GM19193 (cell line): Measurements from ENCODE around the gene CD300LG.

ENCODE experiments used
- POLR2A ChIP-seq: IDR thresholded peaks from 4 replicates; pipeline ENCODE4 v1.6.1; 2011; ENCODE audit not compliant: insufficient read depth, insufficient read length; ENCODE audit errors: extremely low read depth

The CD300LG gene

DNA sequence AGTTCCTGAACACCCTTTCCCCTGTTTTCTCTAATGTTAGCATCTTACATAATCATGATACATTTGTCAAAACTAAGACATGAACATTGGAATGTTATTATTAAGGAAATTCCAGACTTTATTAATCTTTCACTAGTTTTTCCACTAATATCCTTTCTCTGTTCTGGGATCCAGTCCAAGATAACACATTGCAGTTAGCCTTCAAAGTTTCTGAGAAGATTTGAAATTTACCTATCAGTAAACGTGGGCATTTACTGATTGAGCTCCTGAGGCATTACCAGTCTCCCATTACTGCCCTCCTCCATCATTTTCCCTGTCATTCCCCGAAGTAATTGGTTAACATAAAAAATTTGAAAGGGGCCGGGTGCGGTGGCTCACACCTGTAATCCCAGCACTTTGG, 5.7 kb upstream of the CD300LG start:
- no peak for TF ChIP-seq POLR2A

DNA sequence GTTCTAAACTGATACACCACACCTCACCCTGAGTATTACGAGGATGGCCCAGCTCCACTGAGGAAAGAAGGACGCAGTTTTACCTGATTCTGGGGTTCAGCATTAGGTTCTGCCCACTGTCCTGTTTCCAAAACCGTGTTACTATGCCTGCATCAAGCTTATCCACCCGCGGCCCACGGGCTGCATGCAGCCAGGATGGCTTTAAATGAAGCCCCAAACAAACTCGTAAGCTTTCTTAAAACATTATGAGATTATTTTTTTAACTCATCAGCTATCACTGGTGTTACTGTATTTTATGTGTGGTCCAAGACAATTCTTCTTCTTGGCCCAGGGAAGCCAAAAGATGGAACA, 4.0 kb upstream of the CD300LG start:
- no peak for TF ChIP-seq POLR2A

- no peak for TF ChIP-seq POLR2A
These were observed 2.7 kb upstream of the CD300LG start for GRCh38 chr17:43844241-43844640.

DNA sequence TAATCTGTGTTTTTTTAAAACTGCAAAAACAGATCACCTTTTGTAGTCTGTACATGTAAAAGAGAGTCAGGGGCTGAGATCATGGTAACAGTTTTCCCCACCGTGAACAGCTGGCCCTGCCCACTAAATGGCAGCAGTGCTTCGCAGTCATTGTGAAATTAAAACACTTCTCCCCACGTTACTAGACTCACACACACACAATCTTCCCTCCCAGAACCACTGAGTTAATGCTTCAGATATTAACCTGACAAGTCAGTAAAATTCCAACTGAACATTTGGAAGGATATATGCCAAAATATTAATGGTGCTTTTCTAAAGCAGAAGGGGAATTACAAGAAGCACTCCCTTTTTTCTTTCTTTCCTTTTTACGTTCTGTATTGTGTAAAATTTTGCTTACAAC, 1.2 kb upstream of the CD300LG start:
- TF ChIP-seq POLR2A: no peak

DNA sequence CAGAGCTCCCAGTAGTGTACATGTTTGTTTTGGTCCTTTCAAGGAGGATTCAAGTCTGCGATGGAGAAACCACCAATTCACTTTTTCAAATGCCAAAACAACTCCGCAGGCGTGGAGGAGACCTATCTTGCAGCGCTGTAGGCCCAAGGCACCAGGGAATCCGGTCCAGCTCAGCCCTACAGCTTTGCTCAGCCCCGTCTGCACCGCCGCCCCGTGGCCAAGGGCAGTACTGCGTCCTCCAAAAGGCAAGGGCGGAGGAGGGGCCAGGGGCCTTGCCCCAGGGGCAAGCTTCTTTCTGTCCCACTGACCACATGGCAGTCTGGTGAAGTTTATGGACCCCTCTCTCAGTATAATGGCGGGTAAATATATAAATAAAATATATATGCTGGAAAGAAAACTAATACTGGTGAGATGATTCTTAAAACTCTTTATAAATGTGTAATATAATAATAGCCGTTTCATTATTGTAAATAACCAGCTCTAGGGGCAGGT, 709 bp upstream of the CD300LG start:
- TF ChIP-seq POLR2A: no peak

DNA sequence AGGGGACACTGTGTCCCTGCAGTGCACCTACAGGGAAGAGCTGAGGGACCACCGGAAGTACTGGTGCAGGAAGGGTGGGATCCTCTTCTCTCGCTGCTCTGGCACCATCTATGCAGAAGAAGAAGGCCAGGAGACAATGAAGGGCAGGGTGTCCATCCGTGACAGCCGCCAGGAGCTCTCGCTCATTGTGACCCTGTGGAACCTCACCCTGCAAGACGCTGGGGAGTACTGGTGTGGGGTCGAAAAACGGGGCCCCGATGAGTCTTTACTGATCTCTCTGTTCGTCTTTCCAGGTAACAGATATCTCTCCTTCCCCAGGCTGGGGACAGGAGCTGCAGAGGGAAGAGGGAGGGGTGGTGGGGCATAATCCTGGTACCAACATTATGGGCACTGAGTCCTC, 1.6 kb downstream of the CD300LG start:
- no peak for TF ChIP-seq POLR2A

DNA sequence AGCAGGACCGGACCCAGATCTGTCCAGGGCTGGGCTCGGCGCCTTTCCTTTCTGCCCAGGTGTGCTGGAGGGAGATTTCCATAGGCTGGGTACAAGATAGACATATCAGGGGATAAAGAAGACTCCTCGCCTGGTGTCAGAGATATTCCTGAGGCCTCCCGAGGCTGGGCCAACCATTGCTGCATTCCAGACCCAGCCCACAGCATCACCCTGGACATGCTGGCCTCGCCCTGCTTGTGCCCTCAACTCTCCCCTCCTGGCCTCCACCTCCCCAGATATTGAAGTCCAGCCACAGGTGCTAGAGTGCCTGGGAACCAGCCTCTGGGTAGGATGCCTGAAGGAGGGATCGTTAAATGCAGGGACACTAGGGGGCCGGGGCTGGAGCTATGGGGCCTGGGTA, 2.1 kb downstream of the CD300LG start:
- no peak for TF ChIP-seq POLR2A

DNA sequence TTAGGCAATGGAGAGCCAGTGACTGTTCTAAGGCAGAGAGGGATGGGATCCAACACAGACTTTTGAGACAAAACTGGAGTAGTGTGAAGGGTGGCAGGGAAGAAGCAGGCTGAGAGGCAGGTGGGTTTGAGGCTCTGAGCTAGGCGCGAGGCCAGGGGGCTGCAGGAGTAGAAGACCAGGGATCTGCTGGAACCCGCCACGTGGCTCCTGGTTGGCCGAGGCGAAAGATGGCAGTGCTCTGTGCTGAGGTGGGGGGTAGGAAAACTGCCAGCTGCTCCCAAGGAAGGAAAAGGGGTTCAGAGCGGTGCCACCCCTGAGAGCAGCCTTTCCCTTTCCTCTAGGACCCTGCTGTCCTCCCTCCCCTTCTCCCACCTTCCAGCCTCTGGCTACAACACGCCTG, 5.6 kb downstream of the CD300LG start:
- TF ChIP-seq POLR2A: no peak

DNA sequence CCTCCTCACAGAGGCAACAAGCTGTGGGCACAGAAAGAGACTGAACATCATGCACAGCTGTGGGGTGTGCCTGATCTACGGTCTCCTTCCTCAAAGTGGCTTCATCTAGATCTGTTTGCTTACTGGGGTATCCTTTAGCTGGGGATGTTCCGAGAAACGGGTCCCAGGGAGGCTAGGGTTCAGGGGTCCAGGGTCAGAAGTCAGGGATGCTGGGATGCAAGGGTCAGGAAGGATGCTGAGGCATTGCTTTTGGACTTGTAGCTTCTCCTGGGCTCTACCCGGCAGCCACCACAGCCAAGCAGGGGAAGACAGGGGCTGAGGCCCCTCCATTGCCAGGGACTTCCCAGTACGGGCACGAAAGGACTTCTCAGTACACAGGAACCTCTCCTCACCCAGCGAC, 6.6 kb downstream of the CD300LG start:
- TF ChIP-seq POLR2A: no peak

- no peak for TF ChIP-seq POLR2A
These were observed 7.5 kb downstream of the CD300LG start for GRCh38 chr17:43854498-43854897.

DNA sequence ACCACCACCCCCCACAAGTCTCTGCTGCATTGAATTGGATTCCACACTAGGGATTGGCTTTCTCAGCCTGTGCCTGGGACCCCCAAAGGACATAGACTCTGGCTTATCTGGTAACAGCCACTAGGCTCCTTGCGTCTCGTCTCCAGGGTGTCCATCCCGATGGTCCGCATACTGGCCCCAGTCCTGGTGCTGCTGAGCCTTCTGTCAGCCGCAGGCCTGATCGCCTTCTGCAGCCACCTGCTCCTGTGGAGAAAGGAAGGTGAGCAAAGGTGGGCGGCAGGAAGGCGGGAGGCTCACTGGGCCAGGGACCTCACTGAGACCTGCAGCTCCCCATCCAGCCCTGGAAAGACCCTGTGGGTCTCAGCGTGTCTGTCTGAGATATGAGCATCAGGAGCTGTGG, 8.1 kb downstream of the CD300LG start:
- TF ChIP-seq POLR2A: no peak

- no peak for TF ChIP-seq POLR2A
These were observed 9.2 kb downstream of the CD300LG start for GRCh38 chr17:43856141-43856540.

GRCh38 chr17:43857141-43857540, 10.2 kb downstream of the CD300LG start:
- TF ChIP-seq POLR2A: no peak

DNA sequence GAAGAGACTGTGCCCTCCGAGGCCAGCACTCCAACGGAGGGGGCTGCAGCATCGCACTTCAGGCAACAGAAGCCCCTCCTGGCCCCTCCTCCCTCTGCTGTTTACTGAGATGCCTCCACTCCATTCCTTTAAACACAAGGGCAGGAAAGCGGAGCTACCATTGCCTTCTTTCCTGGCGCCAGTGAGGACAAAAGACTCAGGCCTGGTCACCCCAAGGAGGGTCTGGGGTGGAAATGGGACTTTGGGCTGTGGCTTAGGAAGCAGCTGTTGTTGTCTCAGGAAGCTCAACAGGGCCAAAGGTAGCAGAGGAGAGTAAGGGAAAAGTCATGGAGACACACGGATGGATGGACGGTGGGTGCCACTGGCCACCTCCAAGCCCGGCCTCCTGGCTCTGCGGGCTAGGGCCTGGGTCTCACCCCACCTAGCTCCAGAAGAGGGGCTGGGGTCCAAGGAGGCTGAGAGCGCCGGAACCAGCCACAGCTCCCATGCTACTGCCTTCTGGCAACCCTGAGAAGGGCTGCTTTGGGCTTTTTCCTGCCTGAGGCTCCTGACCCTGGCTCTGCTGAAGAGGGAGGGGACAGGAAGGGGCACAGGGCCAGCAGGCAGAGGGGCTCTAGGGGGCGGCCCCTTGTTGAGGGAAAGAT, 11.1 kb downstream of the CD300LG start:
- TF ChIP-seq POLR2A: no peak

DNA sequence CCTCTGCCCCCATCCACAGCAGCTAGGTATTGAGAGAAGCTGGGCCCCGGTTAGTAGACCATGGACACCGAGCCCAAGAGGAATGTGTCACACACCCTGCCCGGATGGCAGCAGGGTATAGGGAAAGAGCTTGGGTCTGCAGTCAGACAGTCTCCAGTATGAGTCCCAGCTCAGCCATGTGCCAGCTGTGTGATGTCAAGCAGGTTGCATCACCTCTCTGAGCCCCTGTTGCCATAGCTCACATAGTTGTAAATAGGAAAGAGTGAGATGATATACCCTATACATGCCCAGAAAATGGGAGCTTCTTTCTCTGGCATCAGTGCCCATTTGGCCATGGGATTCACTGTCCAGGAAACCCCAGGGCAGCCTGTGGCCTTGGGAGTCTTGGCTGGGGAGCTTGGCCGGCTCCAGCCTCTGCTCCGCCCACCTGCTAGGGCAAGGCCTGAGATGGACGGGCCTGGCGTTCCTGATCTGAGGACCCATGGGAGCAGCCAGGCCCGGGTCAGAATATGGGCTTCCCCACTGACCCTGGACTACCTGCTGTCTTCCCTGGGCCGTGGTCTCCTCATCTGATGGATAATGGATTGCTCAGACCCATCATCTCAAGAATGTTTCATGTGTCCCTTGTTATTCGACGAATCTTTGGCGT, 13.2 kb downstream of the CD300LG start:
- no peak for TF ChIP-seq POLR2A

DNA sequence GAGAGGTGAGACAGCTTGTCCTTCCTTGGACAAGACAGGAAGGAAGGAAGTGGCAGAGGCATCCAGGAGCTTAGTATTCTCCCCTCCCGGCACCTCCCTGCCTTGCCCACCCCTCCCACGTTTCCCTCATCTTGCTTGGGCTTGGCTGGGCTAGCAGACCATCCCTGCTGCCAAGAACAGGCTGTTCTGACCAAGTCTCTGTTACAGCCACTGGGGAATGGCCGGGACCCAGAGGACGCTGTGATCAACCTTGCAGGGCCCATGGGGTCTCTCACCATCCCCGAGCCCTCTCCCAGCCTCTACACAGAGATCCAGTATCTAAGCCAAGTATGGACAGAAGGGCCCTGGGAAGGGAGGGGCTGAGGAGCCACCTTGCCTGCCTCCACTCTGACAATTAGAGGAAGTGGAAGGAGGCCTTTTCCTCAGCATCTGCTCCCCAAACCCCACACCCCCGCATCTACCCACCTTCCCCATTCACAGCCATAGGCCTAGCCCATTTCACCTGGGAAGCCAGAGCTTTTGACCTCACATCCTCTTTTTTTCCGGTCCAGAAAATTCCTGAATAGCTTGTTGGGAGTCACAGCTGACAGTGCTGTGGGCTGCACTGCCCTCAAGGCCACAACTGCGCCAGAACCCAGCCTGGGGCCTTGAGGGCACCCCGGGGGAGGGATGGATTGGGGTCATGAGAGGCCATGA, 14.1 kb downstream of the CD300LG start:
- no peak for TF ChIP-seq POLR2A
